Neural progenitor cell (in vitro differentiated cells): ENCODE measurements around the gene MX2. TPM values are rescaled to one million over a fixed set of nuclear protein-coding genes. Genes with fewer than 3 reads are reported as not detected.

Experiments used
- DNase-seq: peaks from one replicate; pipeline ENCODE4 v3.0.0-alpha.2; 2016; ENCODE audit warnings: low spot score
- H2AFZ ChIP-seq: fragments of 200-600 bp; sonication (generic); replicated peaks from 2 replicates; pipeline ENCODE4 v1.6.1; 2016; ENCODE audit warnings: antibody characterized with exemption
- H3F3A ChIP-seq: fragments of 200-600 bp; sonication (generic); 2 replicates; pipeline ENCODE4 v1.6.1; 2016; ENCODE audit warnings: antibody characterized with exemption, low read depth
- H3K27ac ChIP-seq: fragments of 200-600 bp; sonication (generic); 2 replicates; pipeline ENCODE4 v1.5.1; 2016; ENCODE audit warnings: mild to moderate bottlenecking
- H3K27me3 ChIP-seq: fragments of 200-600 bp; sonication (generic); 2 replicates; pipeline ENCODE4 v1.6.1; 2016; ENCODE audit warnings: mild to moderate bottlenecking, moderate library complexity
- H3K36me3 ChIP-seq: fragments of 200-600 bp; sonication (generic); 2 replicates; pipeline ENCODE4 v1.5.1; 2016
- H3K4me1 ChIP-seq: fragments of 200-600 bp; sonication (generic); 2 replicates; pipeline ENCODE4 v1.6.1; 2016; ENCODE audit warnings: mixed run types
- H3K4me2 ChIP-seq: fragments of 200-600 bp; sonication (generic); 2 replicates; pipeline ENCODE4 v1.6.1; 2016
- H3K4me3 ChIP-seq: fragments of 200-600 bp; sonication (generic); 2 replicates; pipeline ENCODE4 v1.5.1; 2016
- H3K79me2 ChIP-seq: fragments of 200-600 bp; sonication (generic); 2 replicates; pipeline ENCODE4 v1.6.1; 2016; ENCODE audit warnings: low read depth
- H3K9ac ChIP-seq: fragments of 200-600 bp; sonication (generic); 2 replicates; pipeline ENCODE4 v1.6.1; 2016
- H3K9me3 ChIP-seq: fragments of 200-600 bp; sonication (generic); 2 replicates; pipeline ENCODE4 v1.5.1; 2016; ENCODE audit warnings: low read depth
- H4K20me1 ChIP-seq: fragments of 200-600 bp; sonication (generic); 2 replicates; pipeline ENCODE4 v1.6.1; 2016; ENCODE audit warnings: low read depth
- H3K27ac Mint-ChIP-seq: 3 replicates; pipeline ENCODE4 v1.8.0; 2021; ENCODE audit warnings: mixed read lengths
- H3K27me3 Mint-ChIP-seq: 2 replicates; pipeline ENCODE4 v1.8.0; 2022; ENCODE audit warnings: low read depth, mild to moderate bottlenecking, inconsistent platforms, moderate library complexity, mixed read lengths; ENCODE audit not compliant: insufficient read depth
- H3K36me3 Mint-ChIP-seq: 3 replicates; pipeline ENCODE4 v1.8.0; 2021; ENCODE audit warnings: mixed read lengths
- H3K4me1 Mint-ChIP-seq: 3 replicates; pipeline ENCODE4 v1.8.0; 2021; ENCODE audit warnings: mixed read lengths
- H3K4me3 Mint-ChIP-seq: 3 replicates; pipeline ENCODE4 v1.8.0; 2021; ENCODE audit warnings: mild to moderate bottlenecking, moderate library complexity, mixed read lengths
- H3K9me3 Mint-ChIP-seq: 3 replicates; pipeline ENCODE4 v1.8.0; 2020; ENCODE audit warnings: mixed read lengths
- CTCF ChIP-seq: fragments of 200-600 bp; sonication (generic); IDR thresholded peaks from 2 replicates; pipeline ENCODE4 v1.5.1; 2017; ENCODE audit warnings: antibody characterized with exemption, mild to moderate bottlenecking
- EZH2 ChIP-seq: fragments of 200-600 bp; sonication (generic); IDR thresholded peaks from 2 replicates; pipeline ENCODE4 v1.6.1; 2017; ENCODE audit warnings: antibody characterized with exemption, mild to moderate bottlenecking, moderate library complexity
- EZH2phosphoT487 ChIP-seq: fragments of 200-600 bp; sonication (generic); IDR thresholded peaks from 2 replicates; pipeline ENCODE4 v1.6.1; 2017; ENCODE audit warnings: antibody characterized with exemption
- total RNA-seq: library from RNA; depleted of rRNA; stranded (reverse); fragments of >200 nt; gene quantifications from 2 replicates; pipeline ENCODE4 v1.2.3, GENCODE V29; 2015; ENCODE audit warnings: low replicate concordance

The MX2 gene
- total RNA-seq, 1 donor from 2014 or later: 3.3 TPM

DNA sequence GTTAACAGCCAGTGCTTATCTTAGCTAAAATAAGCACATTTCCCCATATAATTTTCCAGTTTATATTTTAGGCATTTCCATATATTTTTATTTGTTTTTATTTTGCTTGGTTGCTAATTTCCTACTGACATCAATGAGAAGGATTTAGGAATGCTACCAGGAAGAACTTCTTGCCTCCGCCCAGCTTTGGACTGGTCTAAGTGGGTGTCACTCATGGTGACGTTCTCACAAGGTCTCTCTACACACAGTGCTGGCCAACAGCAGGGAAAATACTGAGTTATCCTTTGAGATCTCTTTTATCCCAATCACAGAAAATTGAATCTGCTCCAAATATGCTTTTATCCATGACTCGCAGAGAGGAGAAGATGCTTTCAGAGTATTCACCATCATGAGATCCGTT, 77.4 kb downstream of the MX2 start:
- Histone ChIP-seq H3K27ac (no peak overlapping the region), H3K4me2 (no peak overlapping the region), H3F3A (no peaks in the 10 kb centered on the region), H2AFZ (no peak overlapping the region), H3K27me3 (no peaks in the 10 kb centered on the region), H4K20me1 (no peaks in the 10 kb centered on the region), H3K79me2 (no peaks in the 10 kb centered on the region), H3K9ac (no peak overlapping the region), H3K9me3 (no peaks in the 10 kb centered on the region), H3K36me3 (no peaks in the 10 kb centered on the region), H3K4me1 (no peaks in the 10 kb centered on the region), H3K4me3 (no peak overlapping the region)
- TF ChIP-seq CTCF: no peak
- no peak for TF ChIP-seq EZH2phosphoT487
- no peak for TF ChIP-seq EZH2
- Mint-ChIP-seq H3K27me3 (no peaks in the 10 kb centered on the region), H3K4me1 (no peaks in the 10 kb centered on the region), H3K4me3 (no peak overlapping the region), H3K9me3 (peaks cover 4% of the 10 kb centered on the region), H3K36me3 (no peaks in the 10 kb centered on the region), H3K27ac (no peak overlapping the region)
- DNase-seq: no peak

DNA sequence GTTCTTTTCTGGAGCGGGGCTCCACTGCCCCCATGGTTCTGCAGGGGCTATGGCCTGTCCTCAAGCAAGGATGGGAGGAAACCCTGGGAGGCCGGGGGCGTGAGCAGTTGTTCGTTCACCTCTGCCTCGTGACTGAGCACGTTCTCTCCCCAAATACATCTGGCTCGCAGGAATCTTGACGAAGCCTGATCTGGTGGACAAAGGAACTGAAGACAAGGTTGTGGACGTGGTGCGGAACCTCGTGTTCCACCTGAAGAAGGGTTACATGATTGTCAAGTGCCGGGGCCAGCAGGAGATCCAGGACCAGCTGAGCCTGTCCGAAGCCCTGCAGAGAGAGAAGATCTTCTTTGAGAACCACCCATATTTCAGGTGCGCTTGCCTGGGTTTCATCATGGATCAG, 79.7 kb downstream of the MX2 start:
- Mint-ChIP-seq H3K36me3 (no peaks in the 10 kb centered on the region), H3K27me3 (no peaks in the 10 kb centered on the region), H3K27ac (no peak overlapping the region), H3K4me3 (no peak overlapping the region), H3K9me3 (no peaks in the 10 kb centered on the region), H3K4me1 (no peaks in the 10 kb centered on the region)
- Histone ChIP-seq H3K36me3 (no peaks in the 10 kb centered on the region), H3K79me2 (no peaks in the 10 kb centered on the region), H3K27ac (no peak overlapping the region), H3K9me3 (no peaks in the 10 kb centered on the region), H3K4me3 (no peak overlapping the region), H3K4me2 (no peak overlapping the region), H3K9ac (no peak overlapping the region), H2AFZ (no peak overlapping the region), H3K4me1 (no peaks in the 10 kb centered on the region), H3F3A (no peaks in the 10 kb centered on the region), H3K27me3 (no peaks in the 10 kb centered on the region), H4K20me1 (no peaks in the 10 kb centered on the region)
- TF ChIP-seq EZH2 (no peak), EZH2phosphoT487 (no peak), CTCF (no peak)
- DNase-seq: no peak

GRCh38 chr21:41442481-41443186, 80.8 kb downstream of the MX2 start:
- H3K4me3 Mint-ChIP-seq: no peak overlapping the region
- Histone ChIP-seq H3K27ac (no peak overlapping the region), H3F3A (no peaks in the 10 kb centered on the region), H3K4me3 (no peak overlapping the region), H4K20me1 (no peaks in the 10 kb centered on the region), H3K4me1 (no peaks in the 10 kb centered on the region), H2AFZ (no peak overlapping the region), H3K36me3 (no peaks in the 10 kb centered on the region), H3K79me2 (no peaks in the 10 kb centered on the region), H3K9ac (no peak overlapping the region), H3K9me3 (no peaks in the 10 kb centered on the region), H3K4me2 (no peak overlapping the region), H3K27me3 (no peaks in the 10 kb centered on the region)
- no peaks in the 10 kb centered on the region for H3K27me3 Mint-ChIP-seq
- no peaks in the 10 kb centered on the region for H3K36me3 Mint-ChIP-seq
- H3K9me3 Mint-ChIP-seq: no peaks in the 10 kb centered on the region
- H3K4me1 Mint-ChIP-seq: no peaks in the 10 kb centered on the region
- no peak for TF ChIP-seq EZH2phosphoT487
- no peak for TF ChIP-seq CTCF
- TF ChIP-seq EZH2: no peak
- DNase-seq: no peak
- no peak overlapping the region for H3K27ac Mint-ChIP-seq
